Measurements from ENCODE around the gene CACFD1.

GRCh38 chr9:133425049-133425632 is 34.6 kb upstream of the CACFD1 start:
- TF ChIP-seq, protein P1, sequence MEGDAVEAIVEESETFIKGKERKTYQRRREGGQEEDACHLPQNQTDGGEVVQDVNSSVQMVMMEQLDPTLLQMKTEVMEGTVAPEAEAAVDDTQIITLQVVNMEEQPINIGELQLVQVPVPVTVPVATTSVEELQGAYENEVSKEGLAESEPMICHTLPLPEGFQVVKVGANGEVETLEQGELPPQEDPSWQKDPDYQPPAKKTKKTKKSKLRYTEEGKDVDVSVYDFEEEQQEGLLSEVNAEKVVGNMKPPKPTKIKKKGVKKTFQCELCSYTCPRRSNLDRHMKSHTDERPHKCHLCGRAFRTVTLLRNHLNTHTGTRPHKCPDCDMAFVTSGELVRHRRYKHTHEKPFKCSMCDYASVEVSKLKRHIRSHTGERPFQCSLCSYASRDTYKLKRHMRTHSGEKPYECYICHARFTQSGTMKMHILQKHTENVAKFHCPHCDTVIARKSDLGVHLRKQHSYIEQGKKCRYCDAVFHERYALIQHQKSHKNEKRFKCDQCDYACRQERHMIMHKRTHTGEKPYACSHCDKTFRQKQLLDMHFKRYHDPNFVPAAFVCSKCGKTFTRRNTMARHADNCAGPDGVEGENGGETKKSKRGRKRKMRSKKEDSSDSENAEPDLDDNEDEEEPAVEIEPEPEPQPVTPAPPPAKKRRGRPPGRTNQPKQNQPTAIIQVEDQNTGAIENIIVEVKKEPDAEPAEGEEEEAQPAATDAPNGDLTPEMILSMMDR (IDR thresholded peaks at IDR 0.05) = no peak
- TF ChIP-seq POLR2A (IDR thresholded peaks at IDR 0.05) = no peak

Data from adrenal gland (tissue), 5 donors.